Measurements from ENCODE around the gene PDGFB.

The PDGFB gene

DNA sequence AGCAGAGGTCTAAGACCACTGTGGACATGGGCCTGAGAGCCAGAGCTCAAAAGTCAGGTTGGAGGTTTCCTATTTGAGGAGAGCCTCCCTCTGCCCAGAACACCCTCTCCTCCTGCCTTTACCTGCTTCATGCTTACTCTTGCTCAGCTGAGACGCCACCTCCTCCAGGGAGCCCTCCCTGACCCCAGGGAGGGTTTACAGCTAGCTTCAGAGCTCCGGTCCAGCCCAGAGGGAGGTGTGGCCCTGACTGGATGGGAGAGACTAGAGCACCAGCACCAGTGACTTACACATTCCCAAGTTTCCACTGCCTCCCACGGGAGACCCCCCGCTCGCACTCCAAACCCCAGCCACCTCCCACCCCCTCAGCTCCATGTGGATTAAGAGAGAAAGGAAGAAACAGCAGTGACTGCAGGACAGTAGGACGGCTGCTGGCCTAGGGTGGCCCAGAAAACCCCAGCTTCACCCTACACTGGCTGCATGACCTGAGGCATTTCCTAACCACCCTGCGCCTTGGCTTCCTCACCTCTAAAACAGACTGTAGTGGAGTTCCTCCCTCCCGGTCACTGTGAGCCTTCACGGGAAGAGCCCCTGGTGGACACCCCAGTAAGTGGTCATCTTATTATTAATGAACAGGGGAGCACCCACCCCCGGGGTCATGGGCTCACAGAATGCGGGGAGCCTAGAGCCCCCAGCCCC is 24.5 kb upstream of the PDGFB start:
- no peaks in the 10 kb centered on the region for H3K9me2 ChIP-seq (replicated peaks; ENCODE audit: insufficient read depth, low read length)
- H4K20me1 ChIP-seq (ENCODE audit: insufficient read depth, low read length) = no peaks in the 10 kb centered on the region
- H3K4me2 ChIP-seq (ENCODE audit: low read depth, low read length) = no peak overlapping the region
- H3K9me3 ChIP-seq (replicated peaks; ENCODE audit: insufficient read depth, low read length) = no peaks in the 10 kb centered on the region
- H3F3A ChIP-seq (ENCODE audit: insufficient read depth, low read length) = peaks cover 15% of the 10 kb centered on the region
- no peak overlapping the region for H3K27ac ChIP-seq (ENCODE audit: low read length)
- DNase-seq = no peak
- no peaks in the 10 kb centered on the region for H3K36me3 ChIP-seq (replicated peaks; ENCODE audit: insufficient read depth, low read length)
- no peaks in the 10 kb centered on the region for H3K27me3 ChIP-seq (replicated peaks; ENCODE audit: insufficient read depth, low read length)
- H2AFZ ChIP-seq (ENCODE audit: low read length) = no peak overlapping the region
- H3K4me1 ChIP-seq (ENCODE audit: low read length) = peaks cover 26% of the 10 kb centered on the region
- no peak overlapping the region for H3K9ac ChIP-seq (ENCODE audit: low read length)
- TF ChIP-seq, protein P1, sequence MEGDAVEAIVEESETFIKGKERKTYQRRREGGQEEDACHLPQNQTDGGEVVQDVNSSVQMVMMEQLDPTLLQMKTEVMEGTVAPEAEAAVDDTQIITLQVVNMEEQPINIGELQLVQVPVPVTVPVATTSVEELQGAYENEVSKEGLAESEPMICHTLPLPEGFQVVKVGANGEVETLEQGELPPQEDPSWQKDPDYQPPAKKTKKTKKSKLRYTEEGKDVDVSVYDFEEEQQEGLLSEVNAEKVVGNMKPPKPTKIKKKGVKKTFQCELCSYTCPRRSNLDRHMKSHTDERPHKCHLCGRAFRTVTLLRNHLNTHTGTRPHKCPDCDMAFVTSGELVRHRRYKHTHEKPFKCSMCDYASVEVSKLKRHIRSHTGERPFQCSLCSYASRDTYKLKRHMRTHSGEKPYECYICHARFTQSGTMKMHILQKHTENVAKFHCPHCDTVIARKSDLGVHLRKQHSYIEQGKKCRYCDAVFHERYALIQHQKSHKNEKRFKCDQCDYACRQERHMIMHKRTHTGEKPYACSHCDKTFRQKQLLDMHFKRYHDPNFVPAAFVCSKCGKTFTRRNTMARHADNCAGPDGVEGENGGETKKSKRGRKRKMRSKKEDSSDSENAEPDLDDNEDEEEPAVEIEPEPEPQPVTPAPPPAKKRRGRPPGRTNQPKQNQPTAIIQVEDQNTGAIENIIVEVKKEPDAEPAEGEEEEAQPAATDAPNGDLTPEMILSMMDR (IDR thresholded peaks at IDR 0.05; ENCODE audit: low read length) = no peak
- TF ChIP-seq EZH2 (optimal IDR thresholded peaks at IDR 0.05; ENCODE audit: low read depth, low read length) (no peak), EZH2phosphoT487 (IDR thresholded peaks at IDR 0.05; ENCODE audit: low read length) (no peak)
- no peak overlapping the region for H3K4me3 ChIP-seq (ENCODE audit: low read length)
- no peaks in the 10 kb centered on the region for H3K79me2 ChIP-seq (ENCODE audit: low read length)

DNA sequence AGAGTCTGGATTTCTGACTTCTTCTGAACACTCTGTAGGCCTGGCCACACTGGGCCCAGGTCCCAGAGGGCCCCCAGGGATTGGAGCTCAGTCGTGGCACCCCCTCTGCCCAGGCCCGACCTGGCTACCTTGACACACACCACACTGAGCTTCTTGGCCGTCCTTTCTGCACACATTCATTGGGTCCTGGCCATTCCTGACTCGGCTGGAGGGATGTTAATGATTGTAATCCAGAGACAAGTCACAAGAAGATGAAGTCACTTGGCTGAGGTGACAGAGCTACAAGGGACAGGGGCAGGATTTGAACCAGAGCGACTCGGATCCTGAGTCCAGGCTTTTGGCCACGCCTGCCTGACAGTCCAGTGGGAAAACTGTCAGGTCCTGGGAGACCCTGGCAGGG is 23.9 kb upstream of the PDGFB start:
- no peaks in the 10 kb centered on the region for H3K36me3 ChIP-seq (replicated peaks; ENCODE audit: insufficient read depth, low read length)
- no peaks in the 10 kb centered on the region for H3K9me2 ChIP-seq (replicated peaks; ENCODE audit: insufficient read depth, low read length)
- H3K9ac ChIP-seq (ENCODE audit: low read length) = no peak overlapping the region
- no peak for DNase-seq
- H3K27ac ChIP-seq (ENCODE audit: low read length) = no peak overlapping the region
- no peaks in the 10 kb centered on the region for H3K79me2 ChIP-seq (ENCODE audit: low read length)
- H3K4me3 ChIP-seq (ENCODE audit: low read length) = no peak overlapping the region
- H3K4me2 ChIP-seq (ENCODE audit: low read depth, low read length) = no peak overlapping the region
- H4K20me1 ChIP-seq (ENCODE audit: insufficient read depth, low read length) = no peaks in the 10 kb centered on the region
- peaks cover 15% of the 10 kb centered on the region for H3F3A ChIP-seq (ENCODE audit: insufficient read depth, low read length)
- no peak overlapping the region for H2AFZ ChIP-seq (ENCODE audit: low read length)
- peaks cover 30% of the 10 kb centered on the region for H3K4me1 ChIP-seq (ENCODE audit: low read length)
- no peak for TF ChIP-seq EZH2phosphoT487 (IDR thresholded peaks at IDR 0.05; ENCODE audit: low read length)
- TF ChIP-seq, protein P1 (IDR thresholded peaks at IDR 0.05; ENCODE audit: low read length) = no peak
- TF ChIP-seq EZH2 (optimal IDR thresholded peaks at IDR 0.05; ENCODE audit: low read depth, low read length) = no peak
- no peaks in the 10 kb centered on the region for H3K27me3 ChIP-seq (replicated peaks; ENCODE audit: insufficient read depth, low read length)
- no peaks in the 10 kb centered on the region for H3K9me3 ChIP-seq (replicated peaks; ENCODE audit: insufficient read depth, low read length)

DNA sequence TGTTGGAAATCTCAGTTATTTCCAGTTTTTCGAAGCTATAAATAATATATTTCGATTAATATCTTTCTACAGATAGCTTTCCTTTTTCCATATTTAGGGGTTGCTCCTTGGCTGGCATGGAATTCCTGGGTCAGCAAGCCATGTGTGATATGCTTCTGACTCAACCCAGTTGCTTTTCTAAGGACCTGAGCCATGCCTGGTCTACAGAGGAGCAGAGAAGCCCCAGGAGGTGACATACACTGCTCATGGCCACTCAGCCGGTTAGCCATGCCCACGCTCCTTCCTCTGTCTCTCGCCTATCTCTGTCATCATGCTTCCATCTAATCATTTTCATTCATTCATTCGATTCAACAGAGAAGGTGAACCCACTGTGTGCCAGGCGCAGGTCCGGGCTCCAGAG is 23.2 kb upstream of the PDGFB start:
- no peak for TF ChIP-seq EZH2phosphoT487 (IDR thresholded peaks at IDR 0.05; ENCODE audit: low read length)
- TF ChIP-seq, protein P1 (IDR thresholded peaks at IDR 0.05; ENCODE audit: low read length) = no peak
- Histone ChIP-seq H3K27me3 (replicated peaks; ENCODE audit: insufficient read depth, low read length) (no peaks in the 10 kb centered on the region), H3K9ac (ENCODE audit: low read length) (no peak overlapping the region), H3K4me1 (ENCODE audit: low read length) (peaks cover 30% of the 10 kb centered on the region), H3K9me2 (replicated peaks; ENCODE audit: insufficient read depth, low read length) (no peaks in the 10 kb centered on the region), H3K4me2 (ENCODE audit: low read depth, low read length) (no peak overlapping the region), H3K27ac (ENCODE audit: low read length) (no peak overlapping the region), H3F3A (ENCODE audit: insufficient read depth, low read length) (peaks cover 15% of the 10 kb centered on the region), H3K79me2 (ENCODE audit: low read length) (no peaks in the 10 kb centered on the region), H3K4me3 (ENCODE audit: low read length) (no peak overlapping the region), H3K36me3 (replicated peaks; ENCODE audit: insufficient read depth, low read length) (no peaks in the 10 kb centered on the region), H3K9me3 (replicated peaks; ENCODE audit: insufficient read depth, low read length) (no peaks in the 10 kb centered on the region), H2AFZ (ENCODE audit: low read length) (no peak overlapping the region), H4K20me1 (ENCODE audit: insufficient read depth, low read length) (no peaks in the 10 kb centered on the region)
- no peak for DNase-seq

Measured in MM.1S (cell line).